Osteocyte (in vitro differentiated cells): ENCODE measurements around the gene NME7. TPM values are rescaled to one million over a fixed set of nuclear protein-coding genes. Genes with fewer than 3 reads are reported as not detected.

Source experiments
- DNase-seq: peaks from one replicate; pipeline ENCODE4 v3.0.0; 2021; ENCODE audit warnings: mixed read lengths; ENCODE audit not compliant: unreplicated experiment; ENCODE audit errors: extremely low spot score
- H3K27ac Mint-ChIP-seq: one replicate; pipeline ENCODE4 v1.8.0; 2021; ENCODE audit warnings: mild to moderate bottlenecking, mixed read lengths; ENCODE audit not compliant: unreplicated experiment
- H3K27me3 Mint-ChIP-seq: one replicate; pipeline ENCODE4 v1.8.0; 2021; ENCODE audit warnings: mixed read lengths; ENCODE audit not compliant: unreplicated experiment
- H3K36me3 Mint-ChIP-seq: one replicate; pipeline ENCODE4 v1.8.0; 2021; ENCODE audit warnings: mixed read lengths; ENCODE audit not compliant: unreplicated experiment
- H3K4me1 Mint-ChIP-seq: one replicate; pipeline ENCODE4 v1.8.0; 2021; ENCODE audit warnings: mixed read lengths; ENCODE audit not compliant: unreplicated experiment
- H3K4me3 Mint-ChIP-seq: one replicate; pipeline ENCODE4 v1.8.0; 2021; ENCODE audit warnings: mild to moderate bottlenecking, moderate library complexity, mixed read lengths; ENCODE audit not compliant: unreplicated experiment
- H3K9me3 Mint-ChIP-seq: one replicate; pipeline ENCODE4 v1.8.0; 2021; ENCODE audit warnings: mixed read lengths; ENCODE audit not compliant: unreplicated experiment
- total RNA-seq: library from RNA; stranded (reverse); gene quantifications from 2 replicates; pipeline ENCODE4 v1.2.1, GENCODE V29; 2021
- TF ChIP-seq, protein P1 (sequence below): fragments of 200-600 bp; sonication (generic); IDR thresholded peaks from 2 replicates; pipeline ENCODE4 v1.5.0; 2021; ENCODE audit warnings: antibody characterized with exemption, mild to moderate bottlenecking, moderate library complexity

Gene NME7
- total RNA-seq, 1 donor from 2014 or later: 20.5 TPM

GRCh38 chr1:169249611-169250010 is 118.0 kb downstream of the NME7 start:
- H3K4me3 Mint-ChIP-seq: no peak overlapping the region
- no peaks in the 10 kb centered on the region for H3K36me3 Mint-ChIP-seq
- H3K4me1 Mint-ChIP-seq: peaks cover 19% of the 10 kb centered on the region
- TF ChIP-seq, protein P1, sequence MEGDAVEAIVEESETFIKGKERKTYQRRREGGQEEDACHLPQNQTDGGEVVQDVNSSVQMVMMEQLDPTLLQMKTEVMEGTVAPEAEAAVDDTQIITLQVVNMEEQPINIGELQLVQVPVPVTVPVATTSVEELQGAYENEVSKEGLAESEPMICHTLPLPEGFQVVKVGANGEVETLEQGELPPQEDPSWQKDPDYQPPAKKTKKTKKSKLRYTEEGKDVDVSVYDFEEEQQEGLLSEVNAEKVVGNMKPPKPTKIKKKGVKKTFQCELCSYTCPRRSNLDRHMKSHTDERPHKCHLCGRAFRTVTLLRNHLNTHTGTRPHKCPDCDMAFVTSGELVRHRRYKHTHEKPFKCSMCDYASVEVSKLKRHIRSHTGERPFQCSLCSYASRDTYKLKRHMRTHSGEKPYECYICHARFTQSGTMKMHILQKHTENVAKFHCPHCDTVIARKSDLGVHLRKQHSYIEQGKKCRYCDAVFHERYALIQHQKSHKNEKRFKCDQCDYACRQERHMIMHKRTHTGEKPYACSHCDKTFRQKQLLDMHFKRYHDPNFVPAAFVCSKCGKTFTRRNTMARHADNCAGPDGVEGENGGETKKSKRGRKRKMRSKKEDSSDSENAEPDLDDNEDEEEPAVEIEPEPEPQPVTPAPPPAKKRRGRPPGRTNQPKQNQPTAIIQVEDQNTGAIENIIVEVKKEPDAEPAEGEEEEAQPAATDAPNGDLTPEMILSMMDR: no peak
- peak overlapping the region; percentile 20 for H3K27ac Mint-ChIP-seq
- no peak for DNase-seq
- peaks cover 4% of the 10 kb centered on the region for H3K9me3 Mint-ChIP-seq
- no peaks in the 10 kb centered on the region for H3K27me3 Mint-ChIP-seq

DNA sequence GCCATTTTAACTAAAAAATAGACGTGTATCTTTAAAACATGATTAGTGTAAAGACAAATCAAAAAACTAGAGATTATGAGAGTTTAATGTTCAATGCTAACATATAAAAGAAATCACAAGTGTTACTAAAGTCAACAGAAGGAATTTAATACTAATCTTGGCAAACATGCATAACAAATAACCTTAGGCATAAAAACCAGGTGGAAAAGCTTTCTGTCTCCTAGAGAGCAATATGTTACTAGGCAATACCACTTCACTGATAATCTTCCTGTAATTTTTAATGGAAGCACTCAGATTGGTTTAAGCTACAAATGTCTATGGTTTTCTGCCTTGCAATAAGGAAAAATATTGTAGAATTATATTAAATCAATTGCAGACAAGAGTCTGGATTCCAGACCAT is 121.9 kb downstream of the NME7 start:
- H3K4me1 Mint-ChIP-seq: peaks cover 14% of the 10 kb centered on the region
- H3K27me3 Mint-ChIP-seq: no peaks in the 10 kb centered on the region

DNA sequence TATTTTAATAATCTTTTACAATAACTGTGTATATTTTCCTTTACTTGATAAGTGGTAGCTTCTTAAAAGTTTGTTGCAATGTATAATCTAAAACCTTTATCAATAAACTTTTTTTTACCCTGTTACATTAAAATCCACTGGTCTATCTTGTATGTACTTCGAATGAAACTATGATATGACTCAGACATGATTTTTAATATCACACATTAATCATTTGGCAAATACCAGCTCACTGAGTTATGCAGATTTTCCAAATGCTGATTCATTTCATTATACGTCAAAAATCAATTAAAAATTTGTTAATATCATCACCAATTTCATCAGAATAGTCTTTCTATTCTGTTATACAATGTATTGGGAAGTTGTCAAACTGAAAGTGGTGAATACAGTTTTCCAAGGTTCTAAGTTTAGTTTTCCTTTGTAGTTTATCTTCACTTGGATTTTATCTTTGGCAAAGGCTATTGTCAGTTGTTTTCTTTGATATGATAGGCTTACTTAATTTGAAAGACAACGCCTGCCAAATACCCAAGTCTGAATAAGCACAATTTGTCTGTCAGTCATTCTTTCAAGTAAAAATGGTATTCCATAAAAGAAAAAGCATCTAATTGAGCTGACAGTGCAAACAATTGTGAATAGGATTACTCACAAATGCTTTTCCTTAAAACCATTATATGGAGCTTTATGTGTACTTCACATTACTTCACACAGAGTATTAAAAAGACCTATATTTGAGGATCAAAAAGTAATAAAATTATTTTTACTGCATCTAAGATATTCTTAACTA is 127.0 kb downstream of the NME7 start:
- Mint-ChIP-seq H3K9me3 (no peaks in the 10 kb centered on the region), H3K4me3 (no peak overlapping the region), H3K27ac (no peak overlapping the region), H3K4me1 (no peaks in the 10 kb centered on the region), H3K27me3 (no peaks in the 10 kb centered on the region), H3K36me3 (peaks cover 2% of the 10 kb centered on the region)
- DNase-seq: no peak
- TF ChIP-seq, protein P1: no peak

More for the DNA sequence above, 121.9 kb downstream of the NME7 start:
- TF ChIP-seq, protein P1: no peak
- no peak for DNase-seq
- no peak overlapping the region for H3K27ac Mint-ChIP-seq
- H3K9me3 Mint-ChIP-seq: peaks cover 4% of the 10 kb centered on the region
- no peaks in the 10 kb centered on the region for H3K36me3 Mint-ChIP-seq
- no peak overlapping the region for H3K4me3 Mint-ChIP-seq

GRCh38 chr1:169236880-169237279 is 130.7 kb downstream of the NME7 start:
- no peaks in the 10 kb centered on the region for H3K9me3 Mint-ChIP-seq
- peaks cover 11% of the 10 kb centered on the region for H3K36me3 Mint-ChIP-seq

GRCh38 chr1:169236143-169236542 is 131.5 kb downstream of the NME7 start:
- H3K36me3 Mint-ChIP-seq: peaks cover 11% of the 10 kb centered on the region
- no peaks in the 10 kb centered on the region for H3K27me3 Mint-ChIP-seq
- H3K27ac Mint-ChIP-seq: no peak overlapping the region
- TF ChIP-seq, protein P1: no peak
- no peaks in the 10 kb centered on the region for H3K4me1 Mint-ChIP-seq
- H3K4me3 Mint-ChIP-seq: no peak overlapping the region
- H3K9me3 Mint-ChIP-seq: no peaks in the 10 kb centered on the region
- DNase-seq: no peak

More at GRCh38 chr1:169236880-169237279, 130.7 kb downstream of the NME7 start:
- TF ChIP-seq, protein P1: no peak
- no peak overlapping the region for H3K4me3 Mint-ChIP-seq
- DNase-seq: no peak
- H3K27ac Mint-ChIP-seq: no peak overlapping the region
- H3K27me3 Mint-ChIP-seq: no peaks in the 10 kb centered on the region
- no peaks in the 10 kb centered on the region for H3K4me1 Mint-ChIP-seq
